Neutrophil (primary cell): ENCODE results near the gene PMS1.

Experiments used
- H3K27ac ChIP-seq: fragments of 200-600 bp; sonication (generic); 2 replicates; pipeline ENCODE4 v1.5.1; 2016; ENCODE audit warnings: mild to moderate bottlenecking, moderate library complexity
- H3K27me3 ChIP-seq: fragments of 200-600 bp; sonication (generic); 2 replicates; pipeline ENCODE4 v1.6.0; 2016; ENCODE audit warnings: mild to moderate bottlenecking
- H3K36me3 ChIP-seq: fragments of 200-600 bp; sonication (generic); 2 replicates; pipeline ENCODE4 v1.5.1; 2017
- H3K4me1 ChIP-seq, 2 experiments: fragments of 200-600 bp in 1 of 2; sonication (generic) in 1 of 2; 1 replicate in 1 of 2; 2 replicates in 1 of 2; pipeline versions ENCODE4 v1.5.1 to v1.6.1; 2013 to 2016; ENCODE audit warnings: low read depth in 1 of 2, low read length in 1 of 2, mild to moderate bottlenecking in 1 of 2, moderate library complexity in 1 of 2; ENCODE audit not compliant: control insufficient read depth in 1 of 2, insufficient read depth in 1 of 2
- H3K4me3 ChIP-seq, 2 experiments: fragments of 200-600 bp in 1 of 2; sonication (generic) in 1 of 2; 1 replicate in 1 of 2; 2 replicates in 1 of 2; pipeline ENCODE4 v1.5.1; 2013 to 2016; ENCODE audit warnings: low read depth in 1 of 2, low read length in 1 of 2, mild to moderate bottlenecking in 1 of 2, moderate library complexity in 1 of 2
- H3K9me3 ChIP-seq: fragments of 200-600 bp; sonication (generic); 2 replicates; pipeline ENCODE4 v1.5.1; 2016
- TF ChIP-seq, protein P1 (sequence below): fragments of 200-600 bp; sonication (generic); IDR thresholded peaks from 2 replicates; pipeline ENCODE4 v1.5.1; 2016; ENCODE audit warnings: antibody characterized with exemption

PMS1 gene

DNA sequence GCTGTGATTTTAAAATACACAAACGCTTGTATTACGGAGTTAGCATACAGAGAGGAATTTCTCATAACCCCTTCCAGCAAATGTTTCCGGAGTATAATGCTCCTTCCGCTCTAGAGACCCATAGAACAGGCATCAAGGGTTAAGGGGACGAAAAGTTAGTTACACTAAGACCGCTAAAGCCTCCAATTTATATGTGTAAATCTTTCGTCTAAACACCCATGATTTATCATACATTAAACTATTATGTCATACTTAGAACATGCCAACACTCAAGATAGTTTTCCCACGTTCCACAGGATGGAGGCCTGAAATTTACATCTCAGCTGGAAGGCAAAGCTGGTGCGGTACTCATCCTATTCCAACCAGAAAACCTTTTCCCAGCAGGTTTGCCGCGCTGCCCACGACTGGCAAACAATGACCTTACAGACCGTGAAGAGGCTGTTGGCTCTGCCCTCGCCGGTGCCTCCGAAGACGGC is 761 bp upstream of the PMS1 start:
- Histone ChIP-seq H3K4me1 (peaks cover 24 to 30% of the 10 kb centered on the region in 2 experiments), H3K36me3 (peaks cover 18% of the 10 kb centered on the region), H3K9me3 (no peaks in the 10 kb centered on the region), H3K4me3 (peak overlapping the region; percentile 83 to 91), H3K27ac (peak overlapping the region; percentile 98), H3K27me3 (no peaks in the 10 kb centered on the region)
- TF ChIP-seq, protein P1, sequence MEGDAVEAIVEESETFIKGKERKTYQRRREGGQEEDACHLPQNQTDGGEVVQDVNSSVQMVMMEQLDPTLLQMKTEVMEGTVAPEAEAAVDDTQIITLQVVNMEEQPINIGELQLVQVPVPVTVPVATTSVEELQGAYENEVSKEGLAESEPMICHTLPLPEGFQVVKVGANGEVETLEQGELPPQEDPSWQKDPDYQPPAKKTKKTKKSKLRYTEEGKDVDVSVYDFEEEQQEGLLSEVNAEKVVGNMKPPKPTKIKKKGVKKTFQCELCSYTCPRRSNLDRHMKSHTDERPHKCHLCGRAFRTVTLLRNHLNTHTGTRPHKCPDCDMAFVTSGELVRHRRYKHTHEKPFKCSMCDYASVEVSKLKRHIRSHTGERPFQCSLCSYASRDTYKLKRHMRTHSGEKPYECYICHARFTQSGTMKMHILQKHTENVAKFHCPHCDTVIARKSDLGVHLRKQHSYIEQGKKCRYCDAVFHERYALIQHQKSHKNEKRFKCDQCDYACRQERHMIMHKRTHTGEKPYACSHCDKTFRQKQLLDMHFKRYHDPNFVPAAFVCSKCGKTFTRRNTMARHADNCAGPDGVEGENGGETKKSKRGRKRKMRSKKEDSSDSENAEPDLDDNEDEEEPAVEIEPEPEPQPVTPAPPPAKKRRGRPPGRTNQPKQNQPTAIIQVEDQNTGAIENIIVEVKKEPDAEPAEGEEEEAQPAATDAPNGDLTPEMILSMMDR: no peak

DNA sequence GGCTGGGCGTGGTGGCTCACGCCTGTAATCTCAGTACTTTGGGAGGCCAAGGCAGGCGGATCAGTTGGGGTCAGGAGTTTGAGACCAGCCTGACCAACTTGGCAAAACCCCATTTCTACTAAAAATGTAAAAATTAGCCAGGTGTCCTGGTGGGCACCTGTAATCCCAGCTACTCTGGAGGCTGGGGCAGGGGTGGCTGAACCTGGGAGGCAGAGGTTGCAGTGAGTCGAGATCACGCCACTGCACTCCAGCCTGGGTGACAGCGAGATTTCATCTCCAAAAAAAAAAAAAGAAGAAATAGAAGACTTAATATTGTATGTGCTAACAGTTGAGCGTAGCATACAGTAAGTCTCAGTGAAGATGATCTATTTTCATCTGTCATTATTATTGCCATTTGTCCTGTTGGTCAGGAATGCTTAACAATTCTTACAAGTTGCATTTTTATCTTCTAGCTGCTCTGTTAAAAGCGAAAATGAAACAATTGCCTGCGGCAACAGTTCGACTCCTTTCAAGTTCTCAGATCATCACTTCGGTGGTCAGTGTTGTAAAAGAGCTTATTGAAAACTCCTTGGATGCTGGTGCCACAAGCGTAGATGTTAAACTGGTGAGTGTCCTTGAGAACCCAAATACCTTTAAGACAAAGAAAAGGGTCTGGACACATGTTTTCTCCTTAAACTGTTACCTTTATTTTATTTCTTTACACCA is 7.2 kb downstream of the PMS1 start:
- no peaks in the 10 kb centered on the region for H3K9me3 ChIP-seq
- H3K36me3 ChIP-seq: no peaks in the 10 kb centered on the region
- no peaks in the 10 kb centered on the region for H3K27me3 ChIP-seq
- TF ChIP-seq, protein P1: no peak
- H3K4me3 ChIP-seq: no peak overlapping the region
- H3K27ac ChIP-seq: no peak overlapping the region
- no peaks in the 10 kb centered on the region for H3K4me1 ChIP-seq

DNA sequence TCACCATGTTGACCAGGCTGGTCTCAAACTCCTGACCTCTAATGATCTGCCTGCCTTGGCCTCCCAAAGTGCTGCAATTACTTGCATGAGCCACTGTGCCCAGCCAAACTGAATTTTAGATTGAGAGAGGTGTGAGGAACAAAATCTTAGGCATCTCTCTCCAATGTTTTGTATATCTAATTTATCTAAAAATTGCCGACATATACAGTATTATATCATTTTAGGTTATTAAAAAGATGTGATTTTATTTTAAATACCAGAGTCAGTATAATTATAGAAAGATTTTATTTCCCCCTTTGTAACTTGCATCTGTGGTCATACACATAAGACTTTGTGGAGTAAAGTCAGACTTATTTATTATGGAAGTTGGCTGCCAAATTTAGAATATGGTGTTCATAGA is 10.1 kb downstream of the PMS1 start:
- Histone ChIP-seq H3K27me3 (no peaks in the 10 kb centered on the region), H3K4me1 (no peaks in the 10 kb centered on the region), H3K27ac (no peak overlapping the region), H3K36me3 (no peaks in the 10 kb centered on the region), H3K9me3 (no peaks in the 10 kb centered on the region), H3K4me3 (no peak overlapping the region)
- TF ChIP-seq, protein P1: no peak

DNA sequence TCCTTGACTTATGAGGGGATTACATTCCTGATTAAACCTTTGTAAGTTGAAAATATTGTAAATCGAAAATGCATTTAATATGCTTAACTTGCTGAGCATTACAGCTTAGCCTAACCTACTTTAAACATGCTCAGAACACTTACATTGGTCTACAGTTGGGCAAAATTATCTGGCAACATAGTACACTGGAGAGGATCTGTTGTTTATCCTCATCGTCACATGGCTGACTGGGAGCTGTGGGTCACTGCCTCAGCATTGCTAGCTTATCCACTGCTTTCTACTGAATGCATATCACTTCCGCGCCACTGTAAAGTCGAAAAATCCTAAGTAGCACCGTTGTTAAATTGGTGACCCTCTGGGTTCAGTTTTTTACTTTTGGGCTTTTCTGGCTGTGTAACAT is 13.7 kb downstream of the PMS1 start:
- H3K36me3 ChIP-seq: no peaks in the 10 kb centered on the region
- no peaks in the 10 kb centered on the region for H3K9me3 ChIP-seq
- TF ChIP-seq, protein P1: no peak
- H3K27me3 ChIP-seq: no peaks in the 10 kb centered on the region
- H3K4me1 ChIP-seq: no peaks in the 10 kb centered on the region
- no peak overlapping the region for H3K27ac ChIP-seq
- H3K4me3 ChIP-seq: no peak overlapping the region

DNA sequence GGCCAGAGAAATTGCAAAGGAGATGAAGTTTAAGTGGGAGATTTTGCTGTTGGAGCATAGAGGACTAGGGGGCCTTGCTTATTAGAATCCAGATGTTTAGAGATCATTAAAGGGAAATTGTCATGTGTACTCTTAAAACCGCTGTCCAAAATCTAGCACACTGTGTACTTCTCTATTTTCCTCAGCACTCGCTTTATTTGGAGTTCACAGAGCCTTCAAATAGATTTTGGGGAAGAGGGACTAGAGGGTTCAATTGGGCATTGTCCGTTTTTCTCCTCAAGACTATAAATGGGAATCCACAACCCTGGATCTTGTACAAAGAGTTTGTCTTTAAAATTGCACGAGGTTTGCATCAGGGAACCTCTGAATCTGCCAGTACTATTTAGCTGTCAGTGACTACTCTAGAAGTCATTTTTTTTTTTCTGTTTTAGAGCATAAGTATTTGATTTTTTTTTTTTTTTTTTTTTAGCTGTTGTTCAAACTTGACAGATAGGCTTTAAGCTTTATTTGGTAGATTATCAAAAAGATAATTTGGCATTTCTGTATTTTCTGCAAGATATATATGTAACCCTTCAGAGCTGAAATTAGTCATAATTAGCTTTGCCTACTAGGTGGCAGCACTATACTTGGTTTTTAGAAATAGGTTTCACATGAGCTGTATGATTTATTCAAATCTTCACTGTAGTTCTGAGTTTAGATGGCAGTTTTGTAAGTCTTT is 14.2 kb downstream of the PMS1 start:
- no peak overlapping the region for H3K4me3 ChIP-seq
- TF ChIP-seq, protein P1: no peak
- no peaks in the 10 kb centered on the region for H3K36me3 ChIP-seq
- no peak overlapping the region for H3K27ac ChIP-seq
- H3K9me3 ChIP-seq: no peaks in the 10 kb centered on the region
- H3K4me1 ChIP-seq: peaks cover 2 to 4% of the 10 kb centered on the region in 2 experiments
- no peaks in the 10 kb centered on the region for H3K27me3 ChIP-seq
